Cardiac muscle cell (in vitro differentiated cells and primary cell): ENCODE measurements around the gene ANKAR. TPM values are rescaled to one million over a fixed set of nuclear protein-coding genes. Genes with fewer than 3 reads are reported as not detected.

Experiments
- DNase-seq, 2 donors: peaks; one replicate each; pipeline versions ENCODE4 v3.0.0 to v3.0.0-alpha.2; 2010 to 2017; ENCODE audit warnings: low read depth in 1 of 2, low spot score in 1 of 2
- H3K27ac ChIP-seq: fragments of 200-600 bp; sonication (generic); 2 replicates; pipeline ENCODE4 v1.5.1; 2016
- H3K27me3 ChIP-seq: fragments of 200-600 bp; sonication (generic); 2 replicates; pipeline ENCODE4 v1.6.0; 2016; ENCODE audit warnings: control low read depth
- H3K36me3 ChIP-seq: fragments of 200-600 bp; sonication (generic); 2 replicates; pipeline ENCODE4 v1.5.1; 2016; ENCODE audit warnings: control low read depth
- H3K4me1 ChIP-seq: fragments of 200-600 bp; sonication (generic); 2 replicates; pipeline ENCODE4 v1.8.1; 2017; ENCODE audit warnings: low read depth, mild to moderate bottlenecking, mixed run types
- H3K4me3 ChIP-seq: fragments of 200-600 bp; sonication (generic); 2 replicates; pipeline ENCODE4 v1.5.1; 2016; ENCODE audit warnings: mild to moderate bottlenecking
- H3K9me3 ChIP-seq: fragments of 200-600 bp; sonication (generic); 2 replicates; pipeline ENCODE4 v1.5.1; 2017; ENCODE audit warnings: low read depth, mild to moderate bottlenecking, control low read depth
- CTCF ChIP-seq: IDR thresholded peaks from 2 replicates; pipeline ENCODE4 v1.5.1; 2012; ENCODE audit warnings: low read depth, mild to moderate bottlenecking, low read length
- polyA plus RNA-seq: library from polyadenylated mRNA; unstranded; fragments of >200 nt; fragmentation: Nextera tagmentation; extraction: Ambion mirVana; gene quantifications from 2 replicates; pipeline ENCODE4 v1.2.1, GENCODE V29; 2016
- total RNA-seq: library from RNA; depleted of rRNA; stranded (reverse); fragments of >200 nt; gene quantifications from 2 replicates; pipeline ENCODE4 v1.2.3, GENCODE V29; 2016

The ANKAR gene
- total and polyA plus RNA-seq, 2 experiments from 2014 or later: 1.4 to 5.4 TPM

DNA sequence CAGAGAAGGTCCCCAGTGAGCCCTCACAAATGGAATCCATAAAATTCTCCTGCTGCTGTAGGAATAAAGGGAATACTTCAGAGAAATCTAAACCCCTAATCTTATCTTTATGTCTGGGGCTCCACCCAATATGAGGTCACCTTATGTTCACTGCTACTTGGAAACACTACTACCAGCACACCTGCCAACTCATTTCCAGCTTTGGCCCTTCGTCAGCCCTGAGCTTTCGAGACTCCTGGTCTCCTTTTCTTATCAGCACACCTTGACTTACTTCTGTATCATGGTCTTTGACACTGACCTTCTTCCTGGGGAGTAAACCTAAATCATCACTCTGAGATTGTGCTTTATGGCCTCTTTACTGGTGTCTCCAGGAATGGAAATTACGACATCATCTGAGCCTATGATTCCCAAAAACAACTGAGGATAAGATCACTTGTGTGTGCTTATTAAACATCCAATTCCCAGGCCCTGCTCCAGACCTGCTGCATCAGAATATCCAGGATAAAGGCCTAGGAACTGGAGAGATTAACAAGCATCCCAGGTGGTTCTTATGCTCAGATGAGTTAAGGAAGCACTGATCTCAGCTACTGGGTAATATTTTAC, 35.4 kb upstream of the ANKAR start:
- H3K9me3 ChIP-seq: no peaks in the 10 kb centered on the region
- H3K36me3 ChIP-seq: no peaks in the 10 kb centered on the region
- no peaks in the 10 kb centered on the region for H3K4me1 ChIP-seq
- no peak for TF ChIP-seq CTCF
- no peak for DNase-seq
- H3K27ac ChIP-seq: no peak overlapping the region
- no peaks in the 10 kb centered on the region for H3K27me3 ChIP-seq
- H3K4me3 ChIP-seq: no peak overlapping the region

DNA sequence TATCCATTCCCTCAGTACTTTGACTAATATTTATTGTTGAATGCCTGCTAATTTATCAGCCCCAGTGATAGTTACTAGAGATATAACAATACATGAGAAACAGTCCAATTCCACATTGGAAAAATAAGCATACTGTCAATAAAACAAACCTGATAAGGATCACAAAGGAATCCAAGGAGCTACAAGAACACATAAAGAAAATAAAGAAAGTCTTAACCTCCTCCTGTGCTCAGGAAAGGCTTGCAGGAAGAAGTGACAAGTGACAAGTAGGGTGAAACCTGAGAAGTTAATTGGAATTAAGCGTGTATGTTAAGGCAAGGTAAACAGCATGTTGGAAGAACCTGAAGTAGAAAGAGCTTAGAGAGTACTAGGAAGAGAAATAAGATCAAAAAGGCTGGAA, 33.5 kb upstream of the ANKAR start:
- H3K27ac ChIP-seq: no peak overlapping the region
- no peaks in the 10 kb centered on the region for H3K36me3 ChIP-seq
- no peaks in the 10 kb centered on the region for H3K27me3 ChIP-seq
- no peaks in the 10 kb centered on the region for H3K9me3 ChIP-seq
- H3K4me3 ChIP-seq: no peak overlapping the region
- no peaks in the 10 kb centered on the region for H3K4me1 ChIP-seq
- DNase-seq: no peak
- TF ChIP-seq CTCF: no peak

GRCh38 chr2:189641590-189641989, 32.9 kb upstream of the ANKAR start:
- H3K9me3 ChIP-seq: no peaks in the 10 kb centered on the region
- no peak overlapping the region for H3K27ac ChIP-seq
- DNase-seq: peak in 1 of 2 donors; percentile 66
- H3K36me3 ChIP-seq: no peaks in the 10 kb centered on the region
- TF ChIP-seq CTCF: no peak
- H3K4me1 ChIP-seq: no peaks in the 10 kb centered on the region
- no peaks in the 10 kb centered on the region for H3K27me3 ChIP-seq
- no peak overlapping the region for H3K4me3 ChIP-seq

DNA sequence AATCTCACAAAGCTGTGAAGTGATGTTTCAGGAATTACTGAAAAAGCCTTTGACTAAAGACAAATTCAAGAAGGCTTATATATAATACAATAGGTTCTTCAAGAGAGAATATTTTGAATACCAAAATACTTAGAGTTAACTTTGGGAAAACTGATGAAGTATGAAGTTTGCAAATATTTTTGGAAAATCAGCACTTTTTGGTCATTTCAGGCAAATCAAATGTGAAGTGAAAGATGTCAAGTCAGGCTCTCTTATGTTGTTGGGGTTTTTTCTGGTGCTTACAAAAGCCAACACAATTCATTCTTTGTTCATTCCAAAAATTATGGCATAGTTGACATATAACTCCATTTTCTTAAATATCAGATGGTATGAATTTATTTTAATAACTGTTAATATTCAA, 27.9 kb upstream of the ANKAR start:
- H3K4me1 ChIP-seq: no peaks in the 10 kb centered on the region
- H3K27ac ChIP-seq: no peak overlapping the region
- H3K9me3 ChIP-seq: no peaks in the 10 kb centered on the region
- no peaks in the 10 kb centered on the region for H3K27me3 ChIP-seq
- DNase-seq: no peak
- no peak for TF ChIP-seq CTCF
- no peak overlapping the region for H3K4me3 ChIP-seq
- H3K36me3 ChIP-seq: no peaks in the 10 kb centered on the region

- H3K9me3 ChIP-seq: no peaks in the 10 kb centered on the region
- no peak for TF ChIP-seq CTCF
- no peak overlapping the region for H3K27ac ChIP-seq
- H3K36me3 ChIP-seq: no peaks in the 10 kb centered on the region
- H3K4me1 ChIP-seq: no peaks in the 10 kb centered on the region
- H3K27me3 ChIP-seq: no peaks in the 10 kb centered on the region
- DNase-seq: peak in 1 of 2 donors; percentile 70
- no peak overlapping the region for H3K4me3 ChIP-seq
These were observed 25.5 kb upstream of the ANKAR start for GRCh38 chr2:189648846-189649509.
